Upper lobe of left lung (tissue), 6 donors: ENCODE measurements around the gene PTBP3. TPM values are rescaled to one million over a fixed set of nuclear protein-coding genes. Genes with fewer than 3 reads are reported as not detected.

ENCODE experiments used
- ATAC-seq, 2 donors: fragments of 200-7000 bp; cut with Tn5 transposase; one replicate each; pipeline ENCODE4 v1.9.1; 2022; ENCODE audit warnings: mild to moderate bottlenecking in 2 of 2, moderate library complexity in 2 of 2; ENCODE audit not compliant: low FRiP score in 2 of 2
- DNase-seq, 2 donors: peaks; one replicate each; pipeline ENCODE4 v3.0.0-alpha.2; 2019 to 2020
- H3K27ac ChIP-seq, 4 donors: fragments of 200-600 bp; sonication (generic); one replicate each; pipeline ENCODE4 v1.5.1; 2016 to 2019
- H3K27me3 ChIP-seq, 4 donors: fragments of 200-600 bp; sonication (generic); one replicate each; pipeline ENCODE4 v1.5.1; 2017 to 2019
- H3K36me3 ChIP-seq, 4 donors: fragments of 200-600 bp; sonication (generic); one replicate each; pipeline ENCODE4 v1.5.1; 2016 to 2019
- H3K4me1 ChIP-seq, 4 donors: fragments of 200-600 bp; sonication (generic); one replicate each; pipeline ENCODE4 v1.5.1; 2018 to 2019
- H3K4me3 ChIP-seq, 4 donors: fragments of 200-600 bp; sonication (generic); one replicate each; pipeline ENCODE4 v1.5.1; 2017 to 2019; ENCODE audit warnings: mild to moderate bottlenecking in 2 of 4, moderate library complexity in 1 of 4
- H3K9me3 ChIP-seq, 4 donors: fragments of 200-600 bp; sonication (generic); one replicate each; pipeline ENCODE4 v1.5.1; 2018 to 2019
- EP300 ChIP-seq, 4 donors: sonication (generic); formaldehyde crosslinking; IDR thresholded peaks; one replicate each; pipeline ENCODE4 v1.5.1; 2017; ENCODE audit warnings: antibody characterized with exemption in 4 of 4, control low read depth in 2 of 4
- POLR2A ChIP-seq, 4 donors: fragments of 450-650 bp; IDR thresholded peaks; one replicate each; pipeline ENCODE4 v1.5.1; 2016 to 2017; ENCODE audit warnings: antibody characterized with exemption in 4 of 4, mild to moderate bottlenecking in 2 of 4
- POLR2AphosphoS5 ChIP-seq, 2 donors: sonication (generic); formaldehyde crosslinking; IDR thresholded peaks; one replicate each; pipeline ENCODE4 v1.5.1; 2017; ENCODE audit warnings: antibody characterized with exemption in 2 of 2
- WGBS, 2 donors: methylation state at CpG; one replicate each; pipeline ENCODE4 v1.1.5; 2017 to 2018; 5-methylcytosine and 5-hydroxymethylcytosine counted together
- total RNA-seq, 6 donors: library from RNA; depleted of rRNA in 4 of 6; stranded (reverse); fragments of >200 nt in 4 of 6; gene quantifications; one replicate each; pipeline versions ENCODE4 v1.1.0 to v1.2.1, GENCODE V29; 2016 to 2021
- TF ChIP-seq, protein P1 (sequence below), 6 experiments: fragments of 450-650 bp in 4 of 6; fragments of 200-600 bp in 2 of 6; sonication (generic) in 2 of 6; IDR thresholded peaks; one replicate each; pipeline ENCODE4 v1.5.1; 2016 to 2019; ENCODE audit warnings: antibody characterized with exemption in 6 of 6
- donor health status: DM: no; HTN: no; CAD: no; lungs with moderate emphysema.
- donor health status: DM: no; HTN: yes; CAD: no; lungs with severe emphysema.

Gene PTBP3
- total RNA-seq, 6 donors from 2014 or later = 34.6 to 88.5 (median 74.4) TPM

GRCh38 chr9:112224401-112225289 is 108.8 kb downstream of the PTBP3 start:
- Histone ChIP-seq H3K36me3 (peaks cover 12 to 81% (median 33%) of the 10 kb centered on the region in 4 donors), H3K27ac (no peak overlapping the region), H3K4me1 (no peaks in the 10 kb centered on the region), H3K4me3 (no peak overlapping the region), H3K9me3 (no peaks in the 10 kb centered on the region), H3K27me3 (no peaks in the 10 kb centered on the region)
- no peak for TF ChIP-seq POLR2A (IDR thresholded peaks at IDR 0.05)
- TF ChIP-seq POLR2AphosphoS5 (IDR thresholded peaks at IDR 0.05) = no peak
- TF ChIP-seq EP300 (IDR thresholded peaks at IDR 0.05) = no peak
- ATAC-seq = no peak
- no peak for DNase-seq
- WGBS, 2 donors = 76 to 93% methylated on average over 4 of the region's 4 CpGs

DNA sequence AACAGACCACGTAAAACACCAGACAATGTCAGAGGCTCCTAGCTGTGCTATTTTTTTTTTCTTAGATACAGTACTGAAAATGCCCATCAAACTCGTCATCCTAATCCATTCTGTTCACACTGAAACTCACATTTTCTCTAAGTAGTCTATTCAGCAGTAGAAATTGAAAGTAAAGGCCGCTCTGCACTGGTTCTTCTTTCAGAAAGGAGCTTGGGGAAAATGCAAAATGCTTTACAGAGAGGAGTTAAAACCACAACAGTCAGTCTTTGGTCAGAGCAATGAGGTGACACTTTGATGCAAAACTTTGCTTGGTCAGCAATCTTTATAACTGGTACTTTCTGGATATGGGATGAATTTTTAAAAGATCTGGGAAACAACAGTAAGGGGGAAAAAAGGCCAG is 114.5 kb downstream of the PTBP3 start:
- Histone ChIP-seq H3K36me3 (peaks cover 0 to 56% (median 9%) of the 10 kb centered on the region in 4 donors), H3K9me3 (no peaks in the 10 kb centered on the region), H3K27ac (no peak overlapping the region), H3K4me1 (no peaks in the 10 kb centered on the region), H3K4me3 (no peak overlapping the region), H3K27me3 (no peaks in the 10 kb centered on the region)
- no peak for DNase-seq
- WGBS, 2 donors = 71 to 80% methylated on average over 3 of the region's 3 CpGs
- TF ChIP-seq, protein P1, sequence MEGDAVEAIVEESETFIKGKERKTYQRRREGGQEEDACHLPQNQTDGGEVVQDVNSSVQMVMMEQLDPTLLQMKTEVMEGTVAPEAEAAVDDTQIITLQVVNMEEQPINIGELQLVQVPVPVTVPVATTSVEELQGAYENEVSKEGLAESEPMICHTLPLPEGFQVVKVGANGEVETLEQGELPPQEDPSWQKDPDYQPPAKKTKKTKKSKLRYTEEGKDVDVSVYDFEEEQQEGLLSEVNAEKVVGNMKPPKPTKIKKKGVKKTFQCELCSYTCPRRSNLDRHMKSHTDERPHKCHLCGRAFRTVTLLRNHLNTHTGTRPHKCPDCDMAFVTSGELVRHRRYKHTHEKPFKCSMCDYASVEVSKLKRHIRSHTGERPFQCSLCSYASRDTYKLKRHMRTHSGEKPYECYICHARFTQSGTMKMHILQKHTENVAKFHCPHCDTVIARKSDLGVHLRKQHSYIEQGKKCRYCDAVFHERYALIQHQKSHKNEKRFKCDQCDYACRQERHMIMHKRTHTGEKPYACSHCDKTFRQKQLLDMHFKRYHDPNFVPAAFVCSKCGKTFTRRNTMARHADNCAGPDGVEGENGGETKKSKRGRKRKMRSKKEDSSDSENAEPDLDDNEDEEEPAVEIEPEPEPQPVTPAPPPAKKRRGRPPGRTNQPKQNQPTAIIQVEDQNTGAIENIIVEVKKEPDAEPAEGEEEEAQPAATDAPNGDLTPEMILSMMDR (IDR thresholded peaks at IDR 0.05) = no peak
- TF ChIP-seq POLR2A (IDR thresholded peaks at IDR 0.05) = no peak
- TF ChIP-seq EP300 (IDR thresholded peaks at IDR 0.05) = no peak
- TF ChIP-seq POLR2AphosphoS5 (IDR thresholded peaks at IDR 0.05) = no peak
- no peak for ATAC-seq

- ATAC-seq (no peak), DNase-seq (no peak)
- peaks cover 0 to 7% (median 1%) of the 10 kb centered on the region in 4 donors for H3K9me3 ChIP-seq
- peaks cover 0 to 46% (median 21%) of the 10 kb centered on the region in 4 donors for H3K36me3 ChIP-seq
- WGBS, 2 donors = 97% methylated on average over 2 of the region's 2 CpGs
- no peaks in the 10 kb centered on the region for H3K4me1 ChIP-seq
- H3K27ac ChIP-seq = no peak overlapping the region
- TF ChIP-seq EP300 (IDR thresholded peaks at IDR 0.05) = no peak
- H3K4me3 ChIP-seq = no peak overlapping the region
- H3K27me3 ChIP-seq = no peaks in the 10 kb centered on the region
Observed at GRCh38 chr9:112212926-112213325, 120.5 kb downstream of the PTBP3 start.

- H3K27me3 ChIP-seq = no peaks in the 10 kb centered on the region
- peaks cover 0 to 42% (median 18%) of the 10 kb centered on the region in 4 donors for H3K36me3 ChIP-seq
- ATAC-seq (no peak), DNase-seq (no peak)
- peaks cover 0 to 10% (median 5%) of the 10 kb centered on the region in 4 donors for H3K9me3 ChIP-seq
- H3K27ac ChIP-seq = no peak overlapping the region
- H3K4me3 ChIP-seq = no peak overlapping the region
- no peak for TF ChIP-seq POLR2A (IDR thresholded peaks at IDR 0.05)
- TF ChIP-seq, protein P1 (IDR thresholded peaks at IDR 0.05) = no peak
- no peak for TF ChIP-seq POLR2AphosphoS5 (IDR thresholded peaks at IDR 0.05)
- TF ChIP-seq EP300 (IDR thresholded peaks at IDR 0.05) = no peak
- H3K4me1 ChIP-seq = no peaks in the 10 kb centered on the region
- 96 to 100% methylated on average over 1 of the region's 1 CpG for WGBS, 2 donors
Observed at GRCh38 chr9:112207451-112207850, 126.0 kb downstream of the PTBP3 start.

DNA sequence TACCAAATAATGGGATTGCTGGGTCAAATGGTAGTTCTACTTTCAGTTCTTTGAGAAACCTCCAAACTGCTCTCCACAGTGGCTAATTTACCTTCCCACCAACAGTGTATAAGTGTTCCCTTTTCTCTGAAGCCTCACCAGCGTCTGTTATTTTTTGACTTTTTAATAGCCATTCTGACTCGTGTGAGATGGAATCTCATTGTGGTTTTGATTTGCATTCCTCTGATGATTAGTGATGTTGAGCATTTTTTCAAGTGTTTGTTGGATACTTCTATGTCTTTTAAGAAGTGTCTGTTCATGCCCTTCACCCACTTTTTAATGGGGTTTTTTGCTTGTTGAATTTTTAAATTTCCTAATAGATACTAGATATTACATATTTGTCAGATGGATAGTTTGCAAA is 129.9 kb downstream of the PTBP3 start:
- H3K36me3 ChIP-seq = peaks cover 0 to 10% (median 3%) of the 10 kb centered on the region in 4 donors
- DNase-seq (no peak), ATAC-seq (no peak)
- no peak for TF ChIP-seq EP300 (IDR thresholded peaks at IDR 0.05)
- TF ChIP-seq, protein P1 (IDR thresholded peaks at IDR 0.05) = no peak
- no peaks in the 10 kb centered on the region for H3K4me1 ChIP-seq
- H3K9me3 ChIP-seq = peaks cover 0 to 6% (median 5%) of the 10 kb centered on the region in 4 donors
- H3K27ac ChIP-seq = no peak overlapping the region
- no peak overlapping the region for H3K4me3 ChIP-seq
- 60 to 72% methylated on average over 2 of the region's 2 CpGs for WGBS, 2 donors
- H3K27me3 ChIP-seq = no peaks in the 10 kb centered on the region
